GM12875 (cell line): ENCODE measurements around the gene CAPN12.

Experiments used
- H3K4me3 ChIP-seq: one replicate; pipeline ENCODE4 v1.5.1; 2011; ENCODE audit warnings: low read depth, low read length, control low read depth
- TF ChIP-seq, protein P1 (sequence below): IDR thresholded peaks from 2 replicates; pipeline ENCODE4 v1.5.1; 2011; ENCODE audit warnings: low read depth, mild to moderate bottlenecking, control low read depth, inconsistent platforms, low read length, moderate library complexity, borderline replicate concordance; ENCODE audit not compliant: insufficient read depth

The CAPN12 gene

DNA sequence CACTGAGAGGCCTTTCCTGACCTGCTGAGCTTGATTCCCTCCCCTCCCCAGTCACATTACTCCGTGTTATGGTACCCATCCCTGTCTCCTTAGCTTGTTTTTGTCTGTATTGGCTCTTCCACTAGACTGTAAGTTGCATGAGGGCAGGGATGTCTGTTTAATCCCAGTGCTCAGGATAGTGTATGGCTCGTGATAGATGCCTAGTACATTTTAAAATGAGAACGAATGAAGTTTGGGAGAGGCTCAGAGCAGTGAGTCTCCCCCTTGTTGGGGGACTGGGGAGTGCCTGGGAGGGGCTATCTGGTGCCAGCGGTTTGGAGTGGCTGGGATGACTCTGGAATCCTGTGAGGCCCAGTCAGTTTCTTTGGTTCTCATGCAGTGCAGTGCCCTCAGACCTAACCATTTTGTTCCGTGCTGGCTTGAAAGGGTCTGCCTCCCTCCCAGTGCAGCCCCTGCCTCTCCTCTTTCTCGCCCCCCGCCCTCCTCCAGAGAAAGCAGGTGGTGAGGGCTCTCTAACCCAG is 61.3 kb downstream of the CAPN12 start:
- no peak overlapping the region for H3K4me3 ChIP-seq
- TF ChIP-seq, protein P1, sequence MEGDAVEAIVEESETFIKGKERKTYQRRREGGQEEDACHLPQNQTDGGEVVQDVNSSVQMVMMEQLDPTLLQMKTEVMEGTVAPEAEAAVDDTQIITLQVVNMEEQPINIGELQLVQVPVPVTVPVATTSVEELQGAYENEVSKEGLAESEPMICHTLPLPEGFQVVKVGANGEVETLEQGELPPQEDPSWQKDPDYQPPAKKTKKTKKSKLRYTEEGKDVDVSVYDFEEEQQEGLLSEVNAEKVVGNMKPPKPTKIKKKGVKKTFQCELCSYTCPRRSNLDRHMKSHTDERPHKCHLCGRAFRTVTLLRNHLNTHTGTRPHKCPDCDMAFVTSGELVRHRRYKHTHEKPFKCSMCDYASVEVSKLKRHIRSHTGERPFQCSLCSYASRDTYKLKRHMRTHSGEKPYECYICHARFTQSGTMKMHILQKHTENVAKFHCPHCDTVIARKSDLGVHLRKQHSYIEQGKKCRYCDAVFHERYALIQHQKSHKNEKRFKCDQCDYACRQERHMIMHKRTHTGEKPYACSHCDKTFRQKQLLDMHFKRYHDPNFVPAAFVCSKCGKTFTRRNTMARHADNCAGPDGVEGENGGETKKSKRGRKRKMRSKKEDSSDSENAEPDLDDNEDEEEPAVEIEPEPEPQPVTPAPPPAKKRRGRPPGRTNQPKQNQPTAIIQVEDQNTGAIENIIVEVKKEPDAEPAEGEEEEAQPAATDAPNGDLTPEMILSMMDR = no peak

GRCh38 chr19:38682195-38682867 is 61.9 kb downstream of the CAPN12 start:
- no peak overlapping the region for H3K4me3 ChIP-seq
- TF ChIP-seq, protein P1 = no peak
